GM18507 (cell line): ENCODE measurements around the gene EQTN.

Experiments used
- DNase-seq: peaks from one replicate; pipeline ENCODE4 v3.0.0; 2011; ENCODE audit warnings: low read depth; ENCODE audit not compliant: insufficient read length; ENCODE audit errors: extremely low spot score
- FAIRE-seq: peaks from 2 replicates; lab custom pipeline; 2011; peaks lifted over from hg19 to GRCh38; lab: Jason Lieb, UNC

EQTN gene

GRCh38 chr9:27297050-27297449 lies at the start of gene EQTN:
Gene EQTN (minus strand): TSS chr9:27297150. CDS start chr9:27297055, 95 bp downstream.
- FAIRE-seq (no peak), DNase-seq (no peak)

- no peak for FAIRE-seq
- DNase-seq, result no peak
Measured at GRCh38 chr9:27344776-27345175, 47.8 kb upstream of the EQTN start.

- DNase-seq, result no peak
- no peak for FAIRE-seq
Measured at GRCh38 chr9:27341545-27342294, 44.8 kb upstream of the EQTN start.

- DNase-seq (no peak), FAIRE-seq (no peak)
Measured at GRCh38 chr9:27340961-27341511, 44.1 kb upstream of the EQTN start.

GRCh38 chr9:27340285-27340674 lies 43.3 kb upstream of the EQTN start:
- DNase-seq (no peak), FAIRE-seq (no peak)

- DNase-seq (no peak), FAIRE-seq (no peak)
Measured at GRCh38 chr9:27339661-27340284, 42.8 kb upstream of the EQTN start.

GRCh38 chr9:27338527-27338903 lies 41.6 kb upstream of the EQTN start:
- DNase-seq (no peak), FAIRE-seq (no peak)

GRCh38 chr9:27337833-27338526 lies 41.0 kb upstream of the EQTN start:
- no peak for DNase-seq

GRCh38 chr9:27337236-27337635 lies 40.3 kb upstream of the EQTN start:
- FAIRE-seq (no peak), DNase-seq (no peak)

More at GRCh38 chr9:27337833-27338526, 41.0 kb upstream of the EQTN start:
- FAIRE-seq, result no peak

- FAIRE-seq, result no peak
Measured at GRCh38 chr9:27336829-27337228, 39.9 kb upstream of the EQTN start.

GRCh38 chr9:27336126-27336525 lies 39.2 kb upstream of the EQTN start:
- no peak for FAIRE-seq
- no peak for DNase-seq

More at GRCh38 chr9:27336829-27337228, 39.9 kb upstream of the EQTN start:
- DNase-seq, result no peak

- no peak for FAIRE-seq
- no peak for DNase-seq
Measured at GRCh38 chr9:27335075-27335474, 38.1 kb upstream of the EQTN start.

- DNase-seq (peak; percentile 46), FAIRE-seq (peak; percentile 95)
Measured at GRCh38 chr9:27333241-27334052, 36.5 kb upstream of the EQTN start.

GRCh38 chr9:27331393-27331792 lies 34.4 kb upstream of the EQTN start:
- FAIRE-seq (no peak), DNase-seq (no peak)

GRCh38 chr9:27329291-27329690 lies 32.3 kb upstream of the EQTN start:
- DNase-seq (no peak), FAIRE-seq (no peak)

- DNase-seq (no peak), FAIRE-seq (no peak)
Measured at GRCh38 chr9:27328483-27328882, 31.5 kb upstream of the EQTN start.

GRCh38 chr9:27311184-27311583 lies 14.2 kb upstream of the EQTN start:
- no peak for DNase-seq
- no peak for FAIRE-seq

- DNase-seq (no peak), FAIRE-seq (no peak)
Measured at GRCh38 chr9:27310582-27310981, 13.6 kb upstream of the EQTN start.

GRCh38 chr9:27308691-27309390 lies 11.9 kb upstream of the EQTN start:
- FAIRE-seq, result no peak
- DNase-seq, result no peak
